K562 (cell line): ENCODE results near the gene AIFM1. TPM values are rescaled to one million over a fixed set of nuclear protein-coding genes. Genes with fewer than 3 reads are reported as not detected.

Source experiments
- BMI1 ChIP-seq: fragments of 150-350 bp; IDR thresholded peaks from 2 replicates; pipeline ENCODE4 v1.6.1; 2014; ENCODE audit warnings: low read length
- E2F3 ChIP-seq: fragments of 250-450 bp; sonication (Bioruptor Pico); IDR thresholded peaks from 2 replicates; pipeline ENCODE4 v1.4.0; 2020; ENCODE audit warnings: mild to moderate bottlenecking
- ELF1 ChIP-seq: fragments of 200-800 bp; sonication (Bioruptor generic); IDR thresholded peaks from 2 replicates; pipeline ENCODE4 v1.6.1; 2016; ENCODE audit warnings: missing genetic modification characterization, missing compliant biosample characterization
- GABPA ChIP-seq: fragments of 200-800 bp; sonication (Bioruptor generic); conservative IDR thresholded peaks from 2 replicates; pipeline ENCODE4 v1.6.1; 2016; ENCODE audit warnings: low read depth, missing genetic modification characterization, missing compliant biosample characterization
- KDM2B ChIP-seq: fragments of 250-450 bp; sonication (Bioruptor Pico); IDR thresholded peaks from 2 replicates; pipeline ENCODE4 v1.8.0; 2021; ENCODE audit warnings: mild to moderate bottlenecking, moderate library complexity
- KDM4B ChIP-seq, 2 experiments: fragments of 450-650 bp in 1 of 2; sonication (generic) in 1 of 2; IDR thresholded peaks; 2 replicates each; pipeline ENCODE4 v1.6.1; 2016 to 2017; ENCODE audit warnings: borderline replicate concordance in 2 of 2, antibody characterized with exemption in 1 of 2, low read depth in 1 of 2, mild to moderate bottlenecking in 1 of 2
- NR2C2 ChIP-seq, 2 experiments: fragments of 200-800 bp in 1 of 2; sonication (Bioruptor generic) in 1 of 2; sonication (generic) in 1 of 2; formaldehyde crosslinking in 1 of 2; IDR thresholded peaks; 2 replicates each; pipeline versions ENCODE4 v1.6.1 to v1.8.0; 2016 to 2022; ENCODE audit warnings: mild to moderate bottlenecking in 1 of 2, missing compliant biosample characterization in 1 of 2, missing genetic modification characterization in 1 of 2, missing genetic modification reagents in 1 of 2
- NR3C1 ChIP-seq: sonication (generic); formaldehyde crosslinking; IDR thresholded peaks from 2 replicates; pipeline ENCODE4 v1.8.1; 2022; ENCODE audit warnings: missing genetic modification reagents
- SAFB ChIP-seq: fragments of 200-400 bp; formaldehyde crosslinking; IDR thresholded peaks from 2 replicates; pipeline ENCODE4 v1.6.1; 2017; ENCODE audit warnings: low read depth, low read length, borderline replicate concordance
- SMAD2 ChIP-seq: fragments of 150-350 bp; IDR thresholded peaks from 2 replicates; pipeline ENCODE4 v1.6.1; 2014; ENCODE audit warnings: low read depth, mild to moderate bottlenecking, low read length
- THRAP3 ChIP-seq: fragments of 450-650 bp; IDR thresholded peaks from 2 replicates; pipeline ENCODE4 v1.6.1; 2016; ENCODE audit warnings: mild to moderate bottlenecking, inconsistent platforms, borderline replicate concordance
- YY1 ChIP-seq, 3 experiments: IDR thresholded peaks; 2 replicates each; pipeline ENCODE4 v1.6.1; 2011; ENCODE audit warnings: low read length in 2 of 3, mild to moderate bottlenecking in 2 of 3, moderate library complexity in 2 of 3, borderline replicate concordance in 1 of 3, control low read depth in 1 of 3, low read depth in 1 of 3; ENCODE audit not compliant: insufficient read depth in 3 of 3, insufficient replicate concordance in 2 of 3, control insufficient read depth in 1 of 3, insufficient read length in 1 of 3; ENCODE audit errors: extremely low read depth in 1 of 3
- ZNF3 ChIP-seq: fragments of 250-450 bp; sonication (Bioruptor Pico); IDR thresholded peaks from 2 replicates; pipeline ENCODE4 v1.5.0; 2021; ENCODE audit warnings: mild to moderate bottlenecking, moderate library complexity
- ZNF407 ChIP-seq: fragments of 450-650 bp; IDR thresholded peaks from 2 replicates; pipeline ENCODE4 v1.6.1; 2016; ENCODE audit warnings: low read depth
- ZNF639 ChIP-seq, 2 experiments: fragments of 200-800 bp in 1 of 2; sonication (Bioruptor generic) in 1 of 2; sonication (generic) in 1 of 2; formaldehyde crosslinking in 1 of 2; IDR thresholded peaks in 1 of 2; conservative IDR thresholded peaks in 1 of 2; 2 replicates each; pipeline versions ENCODE4 v1.5.0 to v1.6.1; 2016 to 2020; ENCODE audit warnings: missing compliant biosample characterization in 1 of 2, missing genetic modification characterization in 1 of 2, missing genetic modification reagents in 1 of 2
- ZNF695 ChIP-seq: fragments of 450-650 bp; formaldehyde crosslinking; IDR thresholded peaks from 2 replicates; pipeline ENCODE4 v1.4.0; 2020; ENCODE audit warnings: mild to moderate bottlenecking, moderate library complexity
- polyA plus RNA-seq, 8 experiments: library from polyadenylated mRNA; depleted of rRNA in 4 of 8; stranded (reverse) in 5 of 8; unstranded in 3 of 8; fragments of >200 nt; fragmentation: Nextera tagmentation in 2 of 8; fragmentation: Illumina TruSeq in 1 of 8; extraction: Ambion mirVana in 2 of 8; extraction: Trizol in 1 of 8; gene quantifications; 2 replicates each; pipeline versions ENCODE4 v1.2.1 to v1.2.3, GENCODE V29; 2011 to 2014; ENCODE audit warnings: inconsistent platforms in 1 of 8, missing spikeins in 1 of 8
- total RNA-seq, 7 experiments: library from RNA; depleted of rRNA in 6 of 7; stranded (reverse); fragments of >200 nt in 6 of 7; fragmentation: Illumina TruSeq in 2 of 7; extraction: Trizol in 2 of 7; gene quantifications; 2 replicates each; pipeline versions ENCODE4 v1.2.1 to v1.2.3, GENCODE V29; 2011 to 2021; ENCODE audit warnings: low replicate concordance in 1 of 7

AIFM1 gene
- total and polyA plus RNA-seq, 9 of the 15 experiments (the other 6 are each of a cell fraction or from before 2014, with no cell fraction given), result 51.0 to 117 (median 91.2) TPM

GRCh38 chrX:130082244-130083106 is 83.2 kb downstream of the AIFM1 start (continued):
- TF ChIP-seq GABPA (tag) (peak; percentile 43; the same call in 1 of the 2 replicates), SAFB (no peak), ZNF407 (no peak), NR3C1 (CRISPR knock-in tag) (no peak), KDM4B (IDR thresholded peaks at IDR 0.05; ENCODE audit: borderline replicate concordance in 2 of 2, low read depth in 1 of 2) (0 out of 4 replicates have a peak, but pooled peaks of 1 of the 2 experiments have one; percentile 32), KDM2B (CRISPR knock-in tag) (no peak), ELF1 (peak; percentile 61; the same call in 1 of the 2 replicates), NR2C2 (CRISPR knock-in tag; IDR thresholded peaks at IDR 0.05) (no peak), NR2C2 (tag; IDR thresholded peaks at IDR 0.05) (peak; percentile 73), YY1 (IDR thresholded peaks at IDR 0.05; ENCODE audit: borderline replicate concordance in 1 of 3, control insufficient read depth in 1 of 3, extremely low read depth in 1 of 3, insufficient read depth in 3 of 3, insufficient read length in 1 of 3, insufficient replicate concordance in 2 of 3, low read depth in 1 of 3, low read length in 2 of 3) (no peak), BMI1 (no peak), SMAD2 (no peak), ZNF3 (CRISPR knock-in tag) (no peak), ZNF695 (CRISPR knock-in tag) (no peak), ZNF639 (CRISPR knock-in tag; conservative IDR thresholded peaks at IDR 0.05 in 1 of 2, IDR thresholded peaks at IDR 0.05 in 1 of 2) (peak in 1 of 2 experiments; percentile 59; a peak in 1 of 4 replicates), THRAP3 (no peak), E2F3 (CRISPR knock-in tag) (no peak)
